Adrenal gland (tissue), 5 donors: ENCODE results near the gene NMS.

Experiments
- CTCF ChIP-seq, 6 experiments: fragments of 450-650 bp in 4 of 6; fragments of 200-600 bp in 2 of 6; sonication (generic) in 1 of 6; IDR thresholded peaks; 1 replicate in 5 of 6; 2 replicates in 1 of 6; pipeline versions ENCODE4 v1.5.1 to v1.8.0; 2016 to 2021; ENCODE audit warnings: antibody characterized with exemption in 6 of 6, mild to moderate bottlenecking in 2 of 6, moderate library complexity in 1 of 6
- POLR2A ChIP-seq, 2 donors: fragments of 450-650 bp; IDR thresholded peaks; one replicate each; pipeline ENCODE4 v1.6.1; 2017; ENCODE audit warnings: antibody characterized with exemption in 2 of 2, mild to moderate bottlenecking in 2 of 2, moderate library complexity in 1 of 2
- donor health status: DM: no; HTN: no; CAD: no.

GRCh38 chr2:100524331-100524730 lies 54.0 kb downstream of the NMS start:
- no peak for TF ChIP-seq CTCF (IDR thresholded peaks at IDR 0.05)
- no peak for TF ChIP-seq POLR2A (IDR thresholded peaks at IDR 0.05)
